ENCODE results near the gene SOCS3. TPM values are rescaled to one million over a fixed set of nuclear protein-coding genes. Genes with fewer than 3 reads are reported as not detected.
A peak's percentile ranks its signal among the peaks of the same experiment; 100 is the strongest.

SOCS3 gene
- total and polyA plus RNA-seq, 4 donors: 65.8 to 545 (median 113) TPM

DNA sequence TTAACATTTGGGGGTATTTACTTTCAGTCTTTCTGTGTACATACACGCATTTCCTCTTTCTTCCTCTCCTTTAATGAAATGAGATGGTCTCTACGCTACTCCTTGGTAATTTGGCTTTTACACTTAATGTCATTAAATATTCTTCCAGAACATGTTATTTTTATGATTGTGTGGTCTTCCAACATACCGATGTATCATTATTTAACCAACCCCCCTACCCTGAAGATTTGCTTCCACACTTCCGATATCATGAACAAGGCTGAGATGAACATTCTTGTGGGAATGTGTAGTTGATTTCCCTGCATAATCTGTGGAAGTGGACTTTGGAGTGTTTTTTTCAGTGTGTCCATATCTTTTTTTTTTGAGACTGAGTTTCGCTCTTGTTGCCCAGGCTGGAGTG lies 16.3 kb upstream of the SOCS3 start:
- H3K4me3 ChIP-seq: no peak overlapping the region
- peaks cover 0 to 20% (median 0%) of the 10 kb centered on the region in 5 donors for H3K4me1 ChIP-seq (ENCODE audit: control insufficient read depth in 5 of 5, insufficient read depth in 5 of 5, low read length in 5 of 5)
- ATAC-seq (ENCODE audit: insufficient read depth, low FRiP score) (no peak), DNase-seq (no peak)
- no peaks in the 10 kb centered on the region for H3K36me3 ChIP-seq (ENCODE audit: control insufficient read depth in 4 of 4, insufficient read depth in 4 of 4, low read length in 4 of 4)
- 81 to 86% methylated on average over 5 of the region's 5 CpGs for WGBS, 2 donors
- peak overlapping the region in 1 of 2 donors; percentile 33 for H3K27ac ChIP-seq (ENCODE audit: low read depth in 1 of 2, low read length in 1 of 2)
- H3K9ac ChIP-seq (ENCODE audit: insufficient read depth in 1 of 2, low read length in 2 of 2): no peak overlapping the region
- H3K9me3 ChIP-seq (ENCODE audit: control insufficient read depth in 4 of 4, insufficient read depth in 3 of 4, low read length in 3 of 4): no peaks in the 10 kb centered on the region
- H3K27me3 ChIP-seq (ENCODE audit: control insufficient read depth in 3 of 3, insufficient read depth in 3 of 3, low read length in 2 of 3): no peaks in the 10 kb centered on the region
- TF ChIP-seq, protein P1, sequence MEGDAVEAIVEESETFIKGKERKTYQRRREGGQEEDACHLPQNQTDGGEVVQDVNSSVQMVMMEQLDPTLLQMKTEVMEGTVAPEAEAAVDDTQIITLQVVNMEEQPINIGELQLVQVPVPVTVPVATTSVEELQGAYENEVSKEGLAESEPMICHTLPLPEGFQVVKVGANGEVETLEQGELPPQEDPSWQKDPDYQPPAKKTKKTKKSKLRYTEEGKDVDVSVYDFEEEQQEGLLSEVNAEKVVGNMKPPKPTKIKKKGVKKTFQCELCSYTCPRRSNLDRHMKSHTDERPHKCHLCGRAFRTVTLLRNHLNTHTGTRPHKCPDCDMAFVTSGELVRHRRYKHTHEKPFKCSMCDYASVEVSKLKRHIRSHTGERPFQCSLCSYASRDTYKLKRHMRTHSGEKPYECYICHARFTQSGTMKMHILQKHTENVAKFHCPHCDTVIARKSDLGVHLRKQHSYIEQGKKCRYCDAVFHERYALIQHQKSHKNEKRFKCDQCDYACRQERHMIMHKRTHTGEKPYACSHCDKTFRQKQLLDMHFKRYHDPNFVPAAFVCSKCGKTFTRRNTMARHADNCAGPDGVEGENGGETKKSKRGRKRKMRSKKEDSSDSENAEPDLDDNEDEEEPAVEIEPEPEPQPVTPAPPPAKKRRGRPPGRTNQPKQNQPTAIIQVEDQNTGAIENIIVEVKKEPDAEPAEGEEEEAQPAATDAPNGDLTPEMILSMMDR (IDR thresholded peaks at IDR 0.05; ENCODE audit: control extremely low read depth, extremely low read depth): no peak

DNA sequence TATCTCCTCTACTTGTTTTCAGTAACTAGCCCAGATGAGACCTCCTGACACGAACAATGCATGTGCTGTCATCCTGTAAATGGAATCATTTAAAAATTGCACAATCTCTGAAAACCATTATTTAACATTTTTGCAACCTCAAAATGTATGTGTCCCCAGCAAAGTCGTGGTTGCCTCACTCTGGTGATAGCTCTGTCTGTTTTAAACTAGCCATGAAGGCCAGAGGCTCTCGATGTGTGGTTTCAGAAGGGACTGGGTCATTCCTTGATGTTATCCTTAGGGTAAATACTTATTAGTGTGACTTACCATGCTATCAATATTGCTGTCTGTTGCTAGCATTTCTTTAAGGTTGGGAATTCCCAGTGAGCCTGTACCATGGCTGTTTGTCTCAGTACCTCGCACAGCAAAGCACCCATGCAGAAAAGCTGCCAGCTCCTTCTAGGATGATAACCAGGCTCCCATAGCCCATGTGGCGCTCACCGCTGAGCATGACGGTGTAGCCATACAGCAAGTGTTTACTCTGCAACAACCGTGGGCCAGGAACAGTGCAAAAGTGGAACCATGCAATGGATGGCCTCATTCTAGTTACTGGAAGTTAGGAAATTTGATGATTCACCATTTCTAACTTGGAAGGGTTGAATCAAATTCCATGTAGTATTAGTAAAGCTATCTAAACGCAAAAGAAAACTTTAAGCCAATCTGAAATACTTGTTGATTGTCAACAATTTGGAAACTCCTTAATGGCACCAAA lies 15.7 kb upstream of the SOCS3 start:
- DNase-seq (no peak), ATAC-seq (ENCODE audit: insufficient read depth, low FRiP score) (peak; percentile 65)
- H3K9me3 ChIP-seq (ENCODE audit: control insufficient read depth in 4 of 4, insufficient read depth in 3 of 4, low read length in 3 of 4): no peaks in the 10 kb centered on the region
- H3K4me3 ChIP-seq: no peak overlapping the region
- H3K9ac ChIP-seq (ENCODE audit: insufficient read depth in 1 of 2, low read length in 2 of 2): no peak overlapping the region
- TF ChIP-seq, protein P1 (IDR thresholded peaks at IDR 0.05; ENCODE audit: control extremely low read depth, extremely low read depth): no peak
- no peaks in the 10 kb centered on the region for H3K36me3 ChIP-seq (ENCODE audit: control insufficient read depth in 4 of 4, insufficient read depth in 4 of 4, low read length in 4 of 4)
- H3K27me3 ChIP-seq (ENCODE audit: control insufficient read depth in 3 of 3, insufficient read depth in 3 of 3, low read length in 2 of 3): no peaks in the 10 kb centered on the region
- H3K27ac ChIP-seq (ENCODE audit: low read depth in 1 of 2, low read length in 1 of 2): peak overlapping the region; percentile 42 to 76
- peaks cover 0 to 20% (median 0%) of the 10 kb centered on the region in 5 donors for H3K4me1 ChIP-seq (ENCODE audit: control insufficient read depth in 5 of 5, insufficient read depth in 5 of 5, low read length in 5 of 5)
- WGBS, 2 donors: 29 to 50% methylated on average over 9 of the region's 9 CpGs

DNA sequence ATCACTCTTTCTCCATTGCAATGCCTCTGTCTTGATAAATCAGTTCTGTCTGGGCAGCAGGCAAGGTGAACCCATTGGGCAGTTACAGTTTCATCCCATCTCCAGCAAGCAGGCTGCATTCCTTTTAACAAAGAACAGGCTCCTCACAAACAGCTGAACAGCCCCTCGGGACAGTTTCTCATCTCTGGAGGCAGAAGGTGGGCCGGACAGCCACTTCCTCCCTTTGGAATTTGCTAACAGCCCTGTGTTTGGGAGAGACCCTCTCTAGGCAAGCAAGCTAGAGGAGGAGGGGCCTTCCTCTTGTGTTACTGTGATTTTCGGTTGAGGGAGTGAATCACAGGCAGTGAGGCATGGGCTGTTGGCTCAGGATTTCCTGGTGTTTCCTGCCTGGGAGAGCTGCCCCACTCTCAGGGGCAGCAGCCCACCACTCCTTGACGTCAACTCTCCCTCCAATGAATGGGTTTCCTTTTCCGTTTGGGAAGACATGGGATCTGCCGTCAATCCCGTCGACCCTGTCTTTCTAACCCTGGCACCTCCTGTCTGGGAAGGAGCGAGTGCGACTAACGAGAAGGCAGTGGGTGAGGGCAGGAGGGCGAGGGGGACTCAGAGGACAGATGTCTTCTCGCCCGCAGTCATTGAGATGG lies 14.9 kb upstream of the SOCS3 start:
- H3K36me3 ChIP-seq (ENCODE audit: control insufficient read depth in 4 of 4, insufficient read depth in 4 of 4, low read length in 4 of 4): no peaks in the 10 kb centered on the region
- H3K9me3 ChIP-seq (ENCODE audit: control insufficient read depth in 4 of 4, insufficient read depth in 3 of 4, low read length in 3 of 4): no peaks in the 10 kb centered on the region
- TF ChIP-seq, protein P1 (IDR thresholded peaks at IDR 0.05; ENCODE audit: control extremely low read depth, extremely low read depth): no peak
- 67 to 68% methylated on average over 14 of the region's 14 CpGs for WGBS, 2 donors
- H3K4me3 ChIP-seq: no peak overlapping the region
- no peak overlapping the region for H3K9ac ChIP-seq (ENCODE audit: insufficient read depth in 1 of 2, low read length in 2 of 2)
- ATAC-seq (ENCODE audit: insufficient read depth, low FRiP score) (no peak), DNase-seq (no peak)
- peak overlapping the region; percentile 42 to 76 for H3K27ac ChIP-seq (ENCODE audit: low read depth in 1 of 2, low read length in 1 of 2)
- no peaks in the 10 kb centered on the region for H3K27me3 ChIP-seq (ENCODE audit: control insufficient read depth in 3 of 3, insufficient read depth in 3 of 3, low read length in 2 of 3)
- H3K4me1 ChIP-seq (ENCODE audit: control insufficient read depth in 5 of 5, insufficient read depth in 5 of 5, low read length in 5 of 5): peaks cover 0 to 20% (median 0%) of the 10 kb centered on the region in 5 donors

Data from lung (tissue), 12 donors.